ENCODE results near the gene PCSK4. TPM values are rescaled to one million over a fixed set of nuclear protein-coding genes. Genes with fewer than 3 reads are reported as not detected.
"Not testable (repeated sequence)": the region's sequence is repeated elsewhere in the genome, so short reads cannot be mapped to it uniquely, and the experiment has no call there.

Gene PCSK4
- total and polyA plus RNA-seq, 2 donors, result 1.6 to 2.7 TPM

- no peak for DNase-seq (ENCODE audit: extremely low spot score)
- Histone ChIP-seq H3K27ac (ENCODE audit: low read depth) (no peak overlapping the region), H3K36me3 (ENCODE audit: insufficient read depth) (no peaks in the 10 kb centered on the region), H3K4me1 (ENCODE audit: insufficient read depth) (no peaks in the 10 kb centered on the region), H3K4me3 (ENCODE audit: low read depth, low read length) (no peak overlapping the region)
- WGBS, result 79% methylated on average over 8 of the region's 8 CpGs
Observed at GRCh38 chr19:1505012-1505411, 14.9 kb upstream of the PCSK4 start.

GRCh38 chr19:1503925-1504773, 14.0 kb upstream of the PCSK4 start:
- no peak overlapping the region for H3K4me3 ChIP-seq (ENCODE audit: low read depth, low read length)
- H3K27ac ChIP-seq (ENCODE audit: low read depth), result no peak overlapping the region
- H3K36me3 ChIP-seq (ENCODE audit: insufficient read depth), result no peaks in the 10 kb centered on the region
- DNase-seq (ENCODE audit: extremely low spot score), result no peak
- WGBS, result 65% methylated on average over 23 of the region's 23 CpGs
- H3K4me1 ChIP-seq (ENCODE audit: insufficient read depth), result no peaks in the 10 kb centered on the region

- Histone ChIP-seq H3K36me3 (ENCODE audit: insufficient read depth) (no peaks in the 10 kb centered on the region), H3K4me1 (ENCODE audit: insufficient read depth) (no peaks in the 10 kb centered on the region), H3K27ac (ENCODE audit: low read depth) (no peak overlapping the region), H3K4me3 (ENCODE audit: low read depth, low read length) (no peak overlapping the region)
- 6% methylated on average over 49 of the region's 49 CpGs for WGBS
- no peak for DNase-seq (ENCODE audit: extremely low spot score)
Observed at GRCh38 chr19:1503089-1503924, 13.2 kb upstream of the PCSK4 start.

GRCh38 chr19:1502433-1503088, 12.4 kb upstream of the PCSK4 start:
- no peak overlapping the region for H3K27ac ChIP-seq (ENCODE audit: low read depth)
- H3K36me3 ChIP-seq (ENCODE audit: insufficient read depth), result no peaks in the 10 kb centered on the region
- no peaks in the 10 kb centered on the region for H3K4me1 ChIP-seq (ENCODE audit: insufficient read depth)
- WGBS, result 48% methylated on average over 14 of the region's 14 CpGs
- no peak for DNase-seq (ENCODE audit: extremely low spot score)
- no peak overlapping the region for H3K4me3 ChIP-seq (ENCODE audit: low read depth, low read length)

- H3K36me3 ChIP-seq (ENCODE audit: insufficient read depth), result no peaks in the 10 kb centered on the region
- DNase-seq (ENCODE audit: extremely low spot score), result no peak
- 71% methylated on average over 9 of the region's 9 CpGs for WGBS
- H3K4me1 ChIP-seq (ENCODE audit: insufficient read depth), result no peaks in the 10 kb centered on the region
- H3K4me3 ChIP-seq (ENCODE audit: low read depth, low read length), result no peak overlapping the region
- H3K27ac ChIP-seq (ENCODE audit: low read depth), result no peak overlapping the region
Observed at GRCh38 chr19:1501200-1501595, 11.0 kb upstream of the PCSK4 start.

GRCh38 chr19:1499231-1499630, 9.1 kb upstream of the PCSK4 start:
- H3K4me1 ChIP-seq (ENCODE audit: insufficient read depth), result not testable (repeated sequence)

GRCh38 chr19:1497578-1498235, 7.6 kb upstream of the PCSK4 start:
- Histone ChIP-seq H3K27ac (ENCODE audit: low read depth) (no peak overlapping the region), H3K36me3 (ENCODE audit: insufficient read depth) (no peaks in the 10 kb centered on the region), H3K4me1 (ENCODE audit: insufficient read depth) (no peaks in the 10 kb centered on the region), H3K4me3 (ENCODE audit: low read depth, low read length) (no peak overlapping the region)
- DNase-seq (ENCODE audit: extremely low spot score), result no peak
- 80% methylated on average over 25 of the region's 25 CpGs for WGBS

More at GRCh38 chr19:1499231-1499630, 9.1 kb upstream of the PCSK4 start:
- not testable (repeated sequence) for H3K27ac ChIP-seq (ENCODE audit: low read depth); H3K36me3 ChIP-seq (ENCODE audit: insufficient read depth); DNase-seq (ENCODE audit: extremely low spot score); H3K4me3 ChIP-seq (ENCODE audit: low read depth, low read length)
- 88% methylated on average over 19 of the region's 34 CpGs for WGBS

- 66% methylated on average over 39 of the region's 39 CpGs for WGBS
- Histone ChIP-seq H3K4me3 (ENCODE audit: low read depth, low read length) (no peak overlapping the region), H3K4me1 (ENCODE audit: insufficient read depth) (no peaks in the 10 kb centered on the region), H3K27ac (ENCODE audit: low read depth) (no peak overlapping the region), H3K36me3 (ENCODE audit: insufficient read depth) (no peaks in the 10 kb centered on the region)
- DNase-seq (ENCODE audit: extremely low spot score), result no peak
Observed at GRCh38 chr19:1496714-1497577, 6.8 kb upstream of the PCSK4 start.

- no peak overlapping the region for H3K4me3 ChIP-seq (ENCODE audit: low read depth, low read length)
- WGBS, result 77% methylated on average over 40 of the region's 40 CpGs
Observed at GRCh38 chr19:1495799-1496713, 5.9 kb upstream of the PCSK4 start.

GRCh38 chr19:1495051-1495798, 5.1 kb upstream of the PCSK4 start:
- WGBS, result 85% methylated on average over 37 of the region's 37 CpGs
- no peak for DNase-seq (ENCODE audit: extremely low spot score)
- Histone ChIP-seq H3K4me1 (ENCODE audit: insufficient read depth) (no peaks in the 10 kb centered on the region), H3K36me3 (ENCODE audit: insufficient read depth) (no peaks in the 10 kb centered on the region), H3K27ac (ENCODE audit: low read depth) (no peak overlapping the region), H3K4me3 (ENCODE audit: low read depth, low read length) (no peak overlapping the region)

More at GRCh38 chr19:1495799-1496713, 5.9 kb upstream of the PCSK4 start:
- DNase-seq (ENCODE audit: extremely low spot score), result no peak
- H3K36me3 ChIP-seq (ENCODE audit: insufficient read depth), result no peaks in the 10 kb centered on the region
- H3K4me1 ChIP-seq (ENCODE audit: insufficient read depth), result no peaks in the 10 kb centered on the region
- H3K27ac ChIP-seq (ENCODE audit: low read depth), result no peak overlapping the region

GRCh38 chr19:1494115-1494815, 4.1 kb upstream of the PCSK4 start:
- no peak overlapping the region for H3K4me3 ChIP-seq (ENCODE audit: low read depth, low read length)
- WGBS, result 53% methylated on average over 15 of the region's 15 CpGs
- H3K36me3 ChIP-seq (ENCODE audit: insufficient read depth), result no peaks in the 10 kb centered on the region
- no peaks in the 10 kb centered on the region for H3K4me1 ChIP-seq (ENCODE audit: insufficient read depth)
- DNase-seq (ENCODE audit: extremely low spot score), result no peak
- no peak overlapping the region for H3K27ac ChIP-seq (ENCODE audit: low read depth)
